Coronary artery (tissue), 2 donors: ENCODE measurements around the gene PRR3.
A peak's percentile ranks its signal among the peaks of the same experiment; 100 is the strongest.

Experiments
- DNase-seq: peaks from one replicate; pipeline ENCODE4 v3.0.0-alpha.2; 2017; ENCODE audit warnings: low spot score
- H3K27ac ChIP-seq, 2 donors: fragments of 200-600 bp; sonication (generic); one replicate each; pipeline ENCODE4 v1.5.1; 2016 to 2019
- H3K4me3 ChIP-seq: fragments of 200-600 bp; sonication (generic); 2 replicates; pipeline ENCODE4 v1.5.1; 2016; ENCODE audit warnings: mild to moderate bottlenecking, moderate library complexity
- CTCF ChIP-seq: fragments of 200-600 bp; sonication (generic); IDR thresholded peaks from one replicate; pipeline ENCODE4 v1.5.1; 2019; ENCODE audit warnings: antibody characterized with exemption

PRR3 gene

GRCh38 chr6:30544666-30545272 lies 12.3 kb upstream of the PRR3 start:
- DNase-seq = no peak
- TF ChIP-seq CTCF = peak; percentile 65
- H3K4me3 ChIP-seq = no peak overlapping the region
- H3K27ac ChIP-seq = no peak overlapping the region

- DNase-seq = no peak
- no peak overlapping the region for H3K27ac ChIP-seq
- H3K4me3 ChIP-seq = no peak overlapping the region
- TF ChIP-seq CTCF = no peak
These were observed 9.6 kb upstream of the PRR3 start for GRCh38 chr6:30547454-30547853.

- H3K4me3 ChIP-seq = no peak overlapping the region
- no peak for TF ChIP-seq CTCF
- DNase-seq = no peak
These were observed 8.7 kb upstream of the PRR3 start for GRCh38 chr6:30548375-30548774.

GRCh38 chr6:30554404-30554803 lies 2.7 kb upstream of the PRR3 start:
- no peak for DNase-seq
- TF ChIP-seq CTCF = no peak
- Histone ChIP-seq H3K4me3 (peak overlapping the region; percentile 96), H3K27ac (peak overlapping the region in 1 of 2 donors; percentile 97)

More at GRCh38 chr6:30548375-30548774, 8.7 kb upstream of the PRR3 start:
- H3K27ac ChIP-seq = no peak overlapping the region

GRCh38 chr6:30554962-30555815 lies 1.9 kb upstream of the PRR3 start:
- H3K4me3 ChIP-seq = peak overlapping the region; percentile 96
- H3K27ac ChIP-seq = peak overlapping the region; percentile 96 to 97
- DNase-seq = peak; percentile 83
- no peak for TF ChIP-seq CTCF

- Histone ChIP-seq H3K4me3 (peak overlapping the region; percentile 96), H3K27ac (peak overlapping the region; percentile 96 to 97)
- DNase-seq = no peak
- no peak for TF ChIP-seq CTCF
These were observed 1.4 kb upstream of the PRR3 start for GRCh38 chr6:30555816-30556065.
